GM23338 (cell line): ENCODE measurements around the gene SCP2. TPM values are rescaled to one million over a fixed set of nuclear protein-coding genes. Genes with fewer than 3 reads are reported as not detected.

Experiments
- ATAC-seq: fragments of 200-7000 bp; cut with Tn5 transposase; 3 replicates; pipeline ENCODE4 v1.9.1; 2020
- DNase-seq: peaks from one replicate; pipeline ENCODE4 v3.0.0-alpha.2; 2015; ENCODE audit warnings: low spot score
- H2AFZ ChIP-seq: fragments of 200-600 bp; sonication (generic); 2 replicates; pipeline ENCODE4 v1.8.0; 2016; ENCODE audit warnings: antibody characterized with exemption, mild to moderate bottlenecking, moderate library complexity
- H3F3A ChIP-seq: fragments of 200-600 bp; sonication (generic); replicated peaks from 2 replicates; pipeline ENCODE4 v1.8.0; 2017; ENCODE audit warnings: antibody characterized with exemption, mixed run types, low read depth
- H3K27ac ChIP-seq: fragments of 200-600 bp; sonication (generic); 2 replicates; pipeline ENCODE4 v1.6.1; 2016; ENCODE audit warnings: low read depth
- H3K27me3 ChIP-seq: fragments of 200-600 bp; sonication (generic); 2 replicates; pipeline ENCODE4 v1.8.0; 2016; ENCODE audit warnings: mild to moderate bottlenecking, mixed run types, moderate library complexity; ENCODE audit not compliant: insufficient read depth
- H3K36me3 ChIP-seq: fragments of 200-600 bp; sonication (generic); 2 replicates; pipeline ENCODE4 v1.8.0; 2016; ENCODE audit warnings: mild to moderate bottlenecking; ENCODE audit not compliant: insufficient read depth
- H3K4me1 ChIP-seq: fragments of 200-600 bp; sonication (generic); 2 replicates; pipeline ENCODE4 v1.8.0; 2016; ENCODE audit warnings: mild to moderate bottlenecking, moderate library complexity; ENCODE audit not compliant: insufficient read depth
- H3K4me2 ChIP-seq: fragments of 200-600 bp; sonication (generic); 2 replicates; pipeline ENCODE4 v1.7.1; 2017; ENCODE audit warnings: mixed run types
- H3K4me3 ChIP-seq: fragments of 200-600 bp; sonication (generic); 2 replicates; pipeline ENCODE4 v1.6.1; 2016; ENCODE audit warnings: mixed run types
- H3K79me2 ChIP-seq: fragments of 200-600 bp; sonication (generic); replicated peaks from 2 replicates; pipeline ENCODE4 v1.8.0; 2017; ENCODE audit warnings: mild to moderate bottlenecking; ENCODE audit not compliant: insufficient read depth
- H3K9me2 ChIP-seq: fragments of 200-600 bp; sonication (generic); 2 replicates; pipeline ENCODE4 v1.8.0; 2017; ENCODE audit not compliant: insufficient read depth
- H4K20me1 ChIP-seq: fragments of 200-600 bp; sonication (generic); replicated peaks from 2 replicates; pipeline ENCODE4 v1.8.0; 2017; ENCODE audit warnings: mild to moderate bottlenecking; ENCODE audit not compliant: insufficient read depth
- H3K27ac Mint-ChIP-seq: 2 replicates; pipeline ENCODE4 v1.8.0; 2020; ENCODE audit warnings: inconsistent platforms, mild to moderate bottlenecking, moderate library complexity, mixed read lengths
- H3K27me3 Mint-ChIP-seq: 3 replicates; pipeline ENCODE4 v1.8.0; 2022; ENCODE audit warnings: low read depth, mild to moderate bottlenecking, moderate library complexity, mixed read lengths, inconsistent platforms; ENCODE audit not compliant: insufficient read depth, poor library complexity
- H3K36me3 Mint-ChIP-seq: 3 replicates; pipeline ENCODE4 v1.8.0; 2021; ENCODE audit warnings: low read depth, mild to moderate bottlenecking, inconsistent platforms, moderate library complexity, mixed read lengths
- H3K4me1 Mint-ChIP-seq: 3 replicates; pipeline ENCODE4 v1.8.0; 2020; ENCODE audit warnings: mild to moderate bottlenecking, inconsistent platforms, mixed read lengths
- H3K4me3 Mint-ChIP-seq: 3 replicates; pipeline ENCODE4 v1.8.0; 2021; ENCODE audit warnings: moderate library complexity, mild to moderate bottlenecking, inconsistent platforms, mixed read lengths
- H3K9me3 Mint-ChIP-seq: 3 replicates; pipeline ENCODE4 v1.8.0; 2020; ENCODE audit warnings: moderate library complexity, mild to moderate bottlenecking, inconsistent platforms, mixed read lengths
- CREB1 ChIP-seq: fragments of 250-450 bp; sonication (Bioruptor Pico); IDR thresholded peaks from 2 replicates; pipeline ENCODE4 v1.5.0; 2020; ENCODE audit warnings: low read depth, mild to moderate bottlenecking, moderate library complexity
- EZH2 ChIP-seq: fragments of 200-600 bp; sonication (generic); IDR thresholded peaks from one replicate; pipeline ENCODE4 v1.8.0; 2017; ENCODE audit warnings: antibody characterized with exemption, mild to moderate bottlenecking, low read depth; ENCODE audit not compliant: unreplicated experiment
- EZH2phosphoT487 ChIP-seq: fragments of 200-600 bp; sonication (generic); IDR thresholded peaks from one replicate; pipeline ENCODE4 v1.8.1; 2018; ENCODE audit warnings: antibody characterized with exemption; ENCODE audit not compliant: unreplicated experiment
- JUNB ChIP-seq: IDR thresholded peaks from one replicate; pipeline ENCODE4 v1.6.1; 2016; ENCODE audit warnings: antibody characterized with exemption; ENCODE audit not compliant: unreplicated experiment
- NANOG ChIP-seq: IDR thresholded peaks from 2 replicates; pipeline ENCODE4 v1.6.1; 2016; ENCODE audit warnings: antibody characterized with exemption, borderline replicate concordance
- POLR2AphosphoS5 ChIP-seq: IDR thresholded peaks from 2 replicates; pipeline ENCODE4 v1.6.1; 2016; ENCODE audit warnings: antibody characterized with exemption, low read depth
- REST ChIP-seq: IDR thresholded peaks from one replicate; pipeline ENCODE4 v1.6.1; 2018; ENCODE audit warnings: antibody characterized with exemption; ENCODE audit not compliant: unreplicated experiment
- STAT1 ChIP-seq: IDR thresholded peaks from one replicate; pipeline ENCODE4 v1.6.1; 2016; ENCODE audit warnings: antibody characterized with exemption; ENCODE audit not compliant: unreplicated experiment
- ZNF114 ChIP-seq: fragments of 250-450 bp; sonication (Bioruptor Pico); IDR thresholded peaks from 2 replicates; pipeline ENCODE4 v1.5.0; 2020; ENCODE audit warnings: mild to moderate bottlenecking, moderate library complexity
- ZNF331 ChIP-seq: fragments of 250-450 bp; sonication (Bioruptor Pico); IDR thresholded peaks from 2 replicates; pipeline ENCODE4 v1.5.0; 2020; ENCODE audit warnings: low read depth, mild to moderate bottlenecking, moderate library complexity
- polyA plus RNA-seq: library from polyadenylated mRNA; unstranded; fragments of >200 nt; fragmentation: Nextera tagmentation; extraction: Ambion mirVana; gene quantifications from 2 replicates; pipeline ENCODE4 v1.2.1, GENCODE V29; 2016
- total RNA-seq: library from RNA; depleted of rRNA; stranded (reverse); fragments of >200 nt; shearing (Covaris generic); gene quantifications from 2 replicates; pipeline ENCODE4 v1.2.3, GENCODE V29; 2014
- TF ChIP-seq, protein P1 (sequence below): IDR thresholded peaks from 2 replicates; pipeline ENCODE4 v1.6.1; 2016; ENCODE audit warnings: antibody characterized with exemption
- TF ChIP-seq, protein P2 (sequence below), 2 experiments: fragments of 200-600 bp in 1 of 2; sonication (generic) in 1 of 2; conservative IDR thresholded peaks; 2 replicates each; pipeline versions ENCODE4 v1.5.1 to v1.6.1; 2016 to 2017; ENCODE audit warnings: antibody characterized with exemption in 2 of 2, low read depth in 2 of 2, mild to moderate bottlenecking in 2 of 2, moderate library complexity in 1 of 2
- TF ChIP-seq, protein P3 (sequence below): fragments of 250-450 bp; sonication (Bioruptor Pico); IDR thresholded peaks from 2 replicates; pipeline ENCODE4 v1.5.0; 2020; ENCODE audit warnings: mild to moderate bottlenecking, moderate library complexity

Gene SCP2
- total and polyA plus RNA-seq, 2 experiments from 2014 or later: 66.3 to 116 TPM

GRCh38 chr1:53050310-53050709 is 123.2 kb downstream of the SCP2 start:
- Histone ChIP-seq H3F3A (no peaks in the 10 kb centered on the region), H3K4me2 (no peak overlapping the region), H3K4me3 (no peak overlapping the region), H2AFZ (no peak overlapping the region), H3K36me3 (no peaks in the 10 kb centered on the region), H4K20me1 (no peaks in the 10 kb centered on the region), H3K9me2 (no peaks in the 10 kb centered on the region), H3K27me3 (no peaks in the 10 kb centered on the region), H3K79me2 (no peaks in the 10 kb centered on the region), H3K4me1 (peaks cover 27% of the 10 kb centered on the region), H3K27ac (peak overlapping the region; percentile 6; the same call in 1 of the 2 replicates)
- DNase-seq: no peak
- H3K4me3 Mint-ChIP-seq: no peak overlapping the region
- H3K4me1 Mint-ChIP-seq: peaks cover 37% of the 10 kb centered on the region; the same call in 2 of the 3 replicates
- no peak overlapping the region for H3K27ac Mint-ChIP-seq
- H3K36me3 Mint-ChIP-seq: no peaks in the 10 kb centered on the region
- TF ChIP-seq JUNB (no peak), ZNF114 (CRISPR knock-in tag) (no peak), EZH2phosphoT487 (no peak), NANOG (no peak), STAT1 (no peak), ZNF331 (CRISPR knock-in tag) (no peak), EZH2 (no peak), CREB1 (CRISPR knock-in tag) (no peak), REST (no peak), POLR2AphosphoS5 (no peak)
- TF ChIP-seq, protein P1, sequence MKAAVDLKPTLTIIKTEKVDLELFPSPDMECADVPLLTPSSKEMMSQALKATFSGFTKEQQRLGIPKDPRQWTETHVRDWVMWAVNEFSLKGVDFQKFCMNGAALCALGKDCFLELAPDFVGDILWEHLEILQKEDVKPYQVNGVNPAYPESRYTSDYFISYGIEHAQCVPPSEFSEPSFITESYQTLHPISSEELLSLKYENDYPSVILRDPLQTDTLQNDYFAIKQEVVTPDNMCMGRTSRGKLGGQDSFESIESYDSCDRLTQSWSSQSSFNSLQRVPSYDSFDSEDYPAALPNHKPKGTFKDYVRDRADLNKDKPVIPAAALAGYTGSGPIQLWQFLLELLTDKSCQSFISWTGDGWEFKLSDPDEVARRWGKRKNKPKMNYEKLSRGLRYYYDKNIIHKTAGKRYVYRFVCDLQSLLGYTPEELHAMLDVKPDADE: no peak
- TF ChIP-seq, protein P2, sequence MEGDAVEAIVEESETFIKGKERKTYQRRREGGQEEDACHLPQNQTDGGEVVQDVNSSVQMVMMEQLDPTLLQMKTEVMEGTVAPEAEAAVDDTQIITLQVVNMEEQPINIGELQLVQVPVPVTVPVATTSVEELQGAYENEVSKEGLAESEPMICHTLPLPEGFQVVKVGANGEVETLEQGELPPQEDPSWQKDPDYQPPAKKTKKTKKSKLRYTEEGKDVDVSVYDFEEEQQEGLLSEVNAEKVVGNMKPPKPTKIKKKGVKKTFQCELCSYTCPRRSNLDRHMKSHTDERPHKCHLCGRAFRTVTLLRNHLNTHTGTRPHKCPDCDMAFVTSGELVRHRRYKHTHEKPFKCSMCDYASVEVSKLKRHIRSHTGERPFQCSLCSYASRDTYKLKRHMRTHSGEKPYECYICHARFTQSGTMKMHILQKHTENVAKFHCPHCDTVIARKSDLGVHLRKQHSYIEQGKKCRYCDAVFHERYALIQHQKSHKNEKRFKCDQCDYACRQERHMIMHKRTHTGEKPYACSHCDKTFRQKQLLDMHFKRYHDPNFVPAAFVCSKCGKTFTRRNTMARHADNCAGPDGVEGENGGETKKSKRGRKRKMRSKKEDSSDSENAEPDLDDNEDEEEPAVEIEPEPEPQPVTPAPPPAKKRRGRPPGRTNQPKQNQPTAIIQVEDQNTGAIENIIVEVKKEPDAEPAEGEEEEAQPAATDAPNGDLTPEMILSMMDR (conservative IDR thresholded peaks at IDR 0.05; ENCODE audit: low read depth in 2 of 2): no peak
- TF ChIP-seq, protein P3, sequence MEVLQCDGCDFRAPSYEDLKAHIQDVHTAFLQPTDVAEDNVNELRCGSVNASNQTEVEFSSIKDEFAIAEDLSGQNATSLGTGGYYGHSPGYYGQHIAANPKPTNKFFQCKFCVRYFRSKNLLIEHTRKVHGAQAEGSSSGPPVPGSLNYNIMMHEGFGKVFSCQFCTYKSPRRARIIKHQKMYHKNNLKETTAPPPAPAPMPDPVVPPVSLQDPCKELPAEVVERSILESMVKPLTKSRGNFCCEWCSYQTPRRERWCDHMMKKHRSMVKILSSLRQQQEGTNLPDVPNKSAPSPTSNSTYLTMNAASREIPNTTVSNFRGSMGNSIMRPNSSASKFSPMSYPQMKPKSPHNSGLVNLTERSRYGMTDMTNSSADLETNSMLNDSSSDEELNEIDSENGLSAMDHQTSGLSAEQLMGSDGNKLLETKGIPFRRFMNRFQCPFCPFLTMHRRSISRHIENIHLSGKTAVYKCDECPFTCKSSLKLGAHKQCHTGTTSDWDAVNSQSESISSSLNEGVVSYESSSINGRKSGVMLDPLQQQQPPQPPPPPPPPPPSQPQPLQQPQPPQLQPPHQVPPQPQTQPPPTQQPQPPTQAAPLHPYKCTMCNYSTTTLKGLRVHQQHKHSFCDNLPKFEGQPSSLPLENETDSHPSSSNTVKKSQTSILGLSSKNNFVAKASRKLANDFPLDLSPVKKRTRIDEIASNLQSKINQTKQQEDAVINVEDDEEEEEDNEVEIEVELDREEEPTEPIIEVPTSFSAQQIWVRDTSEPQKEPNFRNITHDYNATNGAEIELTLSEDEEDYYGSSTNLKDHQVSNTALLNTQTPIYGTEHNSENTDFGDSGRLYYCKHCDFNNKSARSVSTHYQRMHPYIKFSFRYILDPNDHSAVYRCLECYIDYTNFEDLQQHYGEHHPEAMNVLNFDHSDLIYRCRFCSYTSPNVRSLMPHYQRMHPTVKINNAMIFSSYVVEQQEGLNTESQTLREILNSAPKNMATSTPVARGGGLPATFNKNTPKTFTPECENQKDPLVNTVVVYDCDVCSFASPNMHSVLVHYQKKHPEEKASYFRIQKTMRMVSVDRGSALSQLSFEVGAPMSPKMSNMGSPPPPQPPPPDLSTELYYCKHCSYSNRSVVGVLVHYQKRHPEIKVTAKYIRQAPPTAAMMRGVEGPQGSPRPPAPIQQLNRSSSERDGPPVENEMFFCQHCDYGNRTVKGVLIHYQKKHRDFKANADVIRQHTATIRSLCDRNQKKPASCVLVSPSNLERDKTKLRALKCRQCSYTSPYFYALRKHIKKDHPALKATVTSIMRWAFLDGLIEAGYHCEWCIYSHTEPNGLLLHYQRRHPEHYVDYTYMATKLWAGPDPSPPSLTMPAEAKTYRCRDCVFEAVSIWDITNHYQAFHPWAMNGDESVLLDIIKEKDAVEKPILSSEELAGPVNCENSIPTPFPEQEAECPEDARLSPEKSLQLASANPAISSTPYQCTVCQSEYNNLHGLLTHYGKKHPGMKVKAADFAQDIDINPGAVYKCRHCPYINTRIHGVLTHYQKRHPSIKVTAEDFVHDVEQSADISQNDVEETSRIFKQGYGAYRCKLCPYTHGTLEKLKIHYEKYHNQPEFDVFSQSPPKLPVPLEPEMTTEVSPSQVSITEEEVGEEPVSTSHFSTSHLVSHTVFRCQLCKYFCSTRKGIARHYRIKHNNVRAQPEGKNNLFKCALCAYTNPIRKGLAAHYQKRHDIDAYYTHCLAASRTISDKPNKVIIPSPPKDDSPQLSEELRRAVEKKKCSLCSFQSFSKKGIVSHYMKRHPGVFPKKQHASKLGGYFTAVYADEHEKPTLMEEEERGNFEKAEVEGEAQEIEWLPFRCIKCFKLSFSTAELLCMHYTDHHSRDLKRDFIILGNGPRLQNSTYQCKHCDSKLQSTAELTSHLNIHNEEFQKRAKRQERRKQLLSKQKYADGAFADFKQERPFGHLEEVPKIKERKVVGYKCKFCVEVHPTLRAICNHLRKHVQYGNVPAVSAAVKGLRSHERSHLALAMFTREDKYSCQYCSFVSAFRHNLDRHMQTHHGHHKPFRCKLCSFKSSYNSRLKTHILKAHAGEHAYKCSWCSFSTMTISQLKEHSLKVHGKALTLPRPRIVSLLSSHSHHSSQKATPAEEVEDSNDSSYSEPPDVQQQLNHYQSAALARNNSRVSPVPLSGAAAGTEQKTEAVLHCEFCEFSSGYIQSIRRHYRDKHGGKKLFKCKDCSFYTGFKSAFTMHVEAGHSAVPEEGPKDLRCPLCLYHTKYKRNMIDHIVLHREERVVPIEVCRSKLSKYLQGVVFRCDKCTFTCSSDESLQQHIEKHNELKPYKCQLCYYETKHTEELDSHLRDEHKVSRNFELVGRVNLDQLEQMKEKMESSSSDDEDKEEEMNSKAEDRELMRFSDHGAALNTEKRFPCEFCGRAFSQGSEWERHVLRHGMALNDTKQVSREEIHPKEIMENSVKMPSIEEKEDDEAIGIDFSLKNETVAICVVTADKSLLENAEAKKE (CRISPR knock-in tag): no peak
- no peaks in the 10 kb centered on the region for H3K27me3 Mint-ChIP-seq
- H3K9me3 Mint-ChIP-seq: no peaks in the 10 kb centered on the region
- no peak for ATAC-seq
